Activated naive CD4-positive, alpha-beta T cell treated with anti-CD3 and anti-CD28 coated beads, Interleukin-2, amount 50 U/mL, for 24 hours (primary cell): ENCODE results near the gene FGF14.
"Not testable (repeated sequence)": the region's sequence is repeated elsewhere in the genome, so short reads cannot be mapped to it uniquely, and the experiment has no call there.

Source experiments
- H3K27ac Mint-ChIP-seq: one replicate; pipeline ENCODE4 v1.8.0; 2021; ENCODE audit warnings: mild to moderate bottlenecking, mixed read lengths
- H3K27me3 Mint-ChIP-seq: one replicate; pipeline ENCODE4 v1.8.0; 2021; ENCODE audit warnings: mixed read lengths
- H3K36me3 Mint-ChIP-seq: one replicate; pipeline ENCODE4 v1.8.0; 2021; ENCODE audit warnings: mixed read lengths
- H3K4me1 Mint-ChIP-seq: one replicate; pipeline ENCODE4 v1.8.0; 2021; ENCODE audit warnings: mixed read lengths
- H3K4me3 Mint-ChIP-seq: one replicate; pipeline ENCODE4 v1.8.0; 2021; ENCODE audit warnings: mild to moderate bottlenecking, mixed read lengths
- H3K9me3 Mint-ChIP-seq: one replicate; pipeline ENCODE4 v1.8.0; 2021; ENCODE audit warnings: mixed read lengths

Gene FGF14

GRCh38 chr13:101837778-101838177 lies 564.1 kb downstream of the FGF14 start:
- not testable (repeated sequence) for H3K9me3 Mint-ChIP-seq, H3K4me3 Mint-ChIP-seq, H3K36me3 Mint-ChIP-seq, H3K27ac Mint-ChIP-seq, H3K4me1 Mint-ChIP-seq, H3K27me3 Mint-ChIP-seq

- no peaks in the 10 kb centered on the region for H3K9me3 Mint-ChIP-seq
- no peak overlapping the region for H3K4me3 Mint-ChIP-seq
These were observed 564.6 kb downstream of the FGF14 start for GRCh38 chr13:101837288-101837687.

GRCh38 chr13:101835920-101836319 lies 565.9 kb downstream of the FGF14 start:
- no peak overlapping the region for H3K27ac Mint-ChIP-seq
- H3K4me1 Mint-ChIP-seq = no peaks in the 10 kb centered on the region
- H3K9me3 Mint-ChIP-seq = no peaks in the 10 kb centered on the region
- H3K27me3 Mint-ChIP-seq = peaks cover 3% of the 10 kb centered on the region
- no peaks in the 10 kb centered on the region for H3K36me3 Mint-ChIP-seq
- no peak overlapping the region for H3K4me3 Mint-ChIP-seq

More at GRCh38 chr13:101837288-101837687, 564.6 kb downstream of the FGF14 start:
- H3K4me1 Mint-ChIP-seq = no peaks in the 10 kb centered on the region
- H3K27me3 Mint-ChIP-seq = peaks cover 5% of the 10 kb centered on the region
- H3K36me3 Mint-ChIP-seq = no peaks in the 10 kb centered on the region
- H3K27ac Mint-ChIP-seq = no peak overlapping the region

- no peaks in the 10 kb centered on the region for H3K36me3 Mint-ChIP-seq
- H3K4me3 Mint-ChIP-seq = no peak overlapping the region
- H3K27ac Mint-ChIP-seq = no peak overlapping the region
- H3K4me1 Mint-ChIP-seq = no peaks in the 10 kb centered on the region
- H3K9me3 Mint-ChIP-seq = no peaks in the 10 kb centered on the region
- peaks cover 5% of the 10 kb centered on the region for H3K27me3 Mint-ChIP-seq
These were observed 568.2 kb downstream of the FGF14 start for GRCh38 chr13:101833671-101834070.

- no peaks in the 10 kb centered on the region for H3K9me3 Mint-ChIP-seq
- no peaks in the 10 kb centered on the region for H3K36me3 Mint-ChIP-seq
- H3K4me1 Mint-ChIP-seq = no peaks in the 10 kb centered on the region
- no peak overlapping the region for H3K4me3 Mint-ChIP-seq
- H3K27ac Mint-ChIP-seq = no peak overlapping the region
- peaks cover 5% of the 10 kb centered on the region for H3K27me3 Mint-ChIP-seq
These were observed 571.8 kb downstream of the FGF14 start for GRCh38 chr13:101830035-101830434.

GRCh38 chr13:101829484-101829883 lies 572.4 kb downstream of the FGF14 start:
- Mint-ChIP-seq H3K4me3 (no peak overlapping the region), H3K36me3 (no peaks in the 10 kb centered on the region), H3K9me3 (no peaks in the 10 kb centered on the region), H3K27me3 (peaks cover 4% of the 10 kb centered on the region), H3K27ac (no peak overlapping the region), H3K4me1 (no peaks in the 10 kb centered on the region)

- no peaks in the 10 kb centered on the region for H3K9me3 Mint-ChIP-seq
- no peak overlapping the region for H3K4me3 Mint-ChIP-seq
- no peaks in the 10 kb centered on the region for H3K36me3 Mint-ChIP-seq
- no peaks in the 10 kb centered on the region for H3K4me1 Mint-ChIP-seq
- peaks cover 4% of the 10 kb centered on the region for H3K27me3 Mint-ChIP-seq
- H3K27ac Mint-ChIP-seq = no peak overlapping the region
These were observed 573.7 kb downstream of the FGF14 start for GRCh38 chr13:101828119-101828518.

GRCh38 chr13:101817898-101818297 lies 584.0 kb downstream of the FGF14 start:
- no peaks in the 10 kb centered on the region for H3K4me1 Mint-ChIP-seq
- H3K9me3 Mint-ChIP-seq = peaks cover 6% of the 10 kb centered on the region
- no peaks in the 10 kb centered on the region for H3K36me3 Mint-ChIP-seq
- no peak overlapping the region for H3K4me3 Mint-ChIP-seq
- no peak overlapping the region for H3K27ac Mint-ChIP-seq
- H3K27me3 Mint-ChIP-seq = peaks cover 2% of the 10 kb centered on the region

- H3K9me3 Mint-ChIP-seq = peaks cover 6% of the 10 kb centered on the region
- no peaks in the 10 kb centered on the region for H3K4me1 Mint-ChIP-seq
- no peak overlapping the region for H3K27ac Mint-ChIP-seq
- no peaks in the 10 kb centered on the region for H3K36me3 Mint-ChIP-seq
- H3K4me3 Mint-ChIP-seq = no peak overlapping the region
- H3K27me3 Mint-ChIP-seq = peaks cover 3% of the 10 kb centered on the region
These were observed 590.0 kb downstream of the FGF14 start for GRCh38 chr13:101811881-101812280.

- Mint-ChIP-seq H3K9me3 (peaks cover 6% of the 10 kb centered on the region), H3K27ac (no peak overlapping the region), H3K36me3 (no peaks in the 10 kb centered on the region), H3K27me3 (peaks cover 3% of the 10 kb centered on the region), H3K4me3 (no peak overlapping the region), H3K4me1 (no peaks in the 10 kb centered on the region)
These were observed 590.5 kb downstream of the FGF14 start for GRCh38 chr13:101811284-101811839.

GRCh38 chr13:101799196-101799595 lies 602.7 kb downstream of the FGF14 start:
- H3K4me3 Mint-ChIP-seq = no peak overlapping the region
- no peaks in the 10 kb centered on the region for H3K4me1 Mint-ChIP-seq
- peaks cover 3% of the 10 kb centered on the region for H3K27me3 Mint-ChIP-seq
- no peaks in the 10 kb centered on the region for H3K36me3 Mint-ChIP-seq
- no peaks in the 10 kb centered on the region for H3K9me3 Mint-ChIP-seq
- H3K27ac Mint-ChIP-seq = no peak overlapping the region

GRCh38 chr13:101798437-101798836 lies 603.4 kb downstream of the FGF14 start:
- Mint-ChIP-seq H3K4me1 (no peaks in the 10 kb centered on the region), H3K36me3 (no peaks in the 10 kb centered on the region), H3K9me3 (no peaks in the 10 kb centered on the region), H3K4me3 (no peak overlapping the region), H3K27me3 (peaks cover 3% of the 10 kb centered on the region), H3K27ac (no peak overlapping the region)

GRCh38 chr13:101795460-101795859 lies 606.4 kb downstream of the FGF14 start:
- Mint-ChIP-seq H3K4me1 (no peaks in the 10 kb centered on the region), H3K4me3 (no peak overlapping the region), H3K36me3 (no peaks in the 10 kb centered on the region), H3K27me3 (peaks cover 13% of the 10 kb centered on the region), H3K27ac (no peak overlapping the region), H3K9me3 (no peaks in the 10 kb centered on the region)

- Mint-ChIP-seq H3K4me3 (no peak overlapping the region), H3K27me3 (peaks cover 15% of the 10 kb centered on the region), H3K27ac (no peak overlapping the region), H3K9me3 (no peaks in the 10 kb centered on the region), H3K36me3 (no peaks in the 10 kb centered on the region), H3K4me1 (no peaks in the 10 kb centered on the region)
These were observed 606.8 kb downstream of the FGF14 start for GRCh38 chr13:101795025-101795424.

GRCh38 chr13:101792189-101792588 lies 609.7 kb downstream of the FGF14 start:
- H3K9me3 Mint-ChIP-seq = no peaks in the 10 kb centered on the region
- H3K4me1 Mint-ChIP-seq = no peaks in the 10 kb centered on the region
- H3K27me3 Mint-ChIP-seq = peaks cover 21% of the 10 kb centered on the region
- no peak overlapping the region for H3K27ac Mint-ChIP-seq
- H3K36me3 Mint-ChIP-seq = no peaks in the 10 kb centered on the region
- H3K4me3 Mint-ChIP-seq = no peak overlapping the region

GRCh38 chr13:101785858-101786257 lies 616.0 kb downstream of the FGF14 start:
- no peaks in the 10 kb centered on the region for H3K9me3 Mint-ChIP-seq

GRCh38 chr13:101784313-101784712 lies 617.5 kb downstream of the FGF14 start:
- no peak overlapping the region for H3K27ac Mint-ChIP-seq
- peaks cover 11% of the 10 kb centered on the region for H3K27me3 Mint-ChIP-seq
- no peaks in the 10 kb centered on the region for H3K9me3 Mint-ChIP-seq
- H3K4me3 Mint-ChIP-seq = no peak overlapping the region
- H3K36me3 Mint-ChIP-seq = no peaks in the 10 kb centered on the region
- no peaks in the 10 kb centered on the region for H3K4me1 Mint-ChIP-seq

More at GRCh38 chr13:101785858-101786257, 616.0 kb downstream of the FGF14 start:
- Mint-ChIP-seq H3K27ac (no peak overlapping the region), H3K4me3 (no peak overlapping the region), H3K36me3 (no peaks in the 10 kb centered on the region), H3K27me3 (peaks cover 13% of the 10 kb centered on the region), H3K4me1 (no peaks in the 10 kb centered on the region)
